ENCODE data around the gene NTF4.

- TF ChIP-seq CTCF (IDR thresholded peaks at IDR 0.05; ENCODE audit: low read length) (no peak), EZH2phosphoT487 (IDR thresholded peaks at IDR 0.05; ENCODE audit: low read length) (no peak), EZH2 (optimal IDR thresholded peaks at IDR 0.05; ENCODE audit: low read depth, low read length) (no peak)
These were observed 45.1 kb upstream of the NTF4 start for GRCh38 chr19:49109569-49110233.

Measured in MM.1S (cell line).